Esophagus squamous epithelium (tissue), 5 donors: ENCODE results near the gene GRIN2C. TPM values are rescaled to one million over a fixed set of nuclear protein-coding genes. Genes with fewer than 3 reads are reported as not detected.

Experiments
- DNase-seq: peaks from one replicate; lab custom pipeline; 2025; lab: John Stamatoyannopoulos, UW
- H3K27ac ChIP-seq, 4 donors: fragments of 200-600 bp; sonication (generic); one replicate each; pipeline ENCODE4 v1.5.1; 2016 to 2019; ENCODE audit warnings: mild to moderate bottlenecking in 1 of 4
- H3K27me3 ChIP-seq, 4 donors: fragments of 200-600 bp; sonication (generic); 1 replicate in 3 of 4; 2 replicates in 1 of 4; pipeline versions ENCODE4 v1.5.1 to v1.6.0; 2017 to 2021; ENCODE audit warnings: antibody characterized with exemption in 1 of 4
- H3K36me3 ChIP-seq, 3 donors: fragments of 200-600 bp; sonication (generic); one replicate each; pipeline ENCODE4 v1.5.1; 2016 to 2019
- H3K4me1 ChIP-seq, 3 donors: fragments of 200-600 bp; sonication (generic); one replicate each; pipeline ENCODE4 v1.5.1; 2017 to 2019
- H3K4me3 ChIP-seq, 4 donors: fragments of 200-600 bp; sonication (generic); 1 replicate in 3 of 4; 2 replicates in 1 of 4; pipeline ENCODE4 v1.5.1; 2016 to 2019; ENCODE audit warnings: mild to moderate bottlenecking in 2 of 4, moderate library complexity in 1 of 4
- H3K9me3 ChIP-seq, 3 donors: fragments of 200-600 bp; sonication (generic); one replicate each; pipeline ENCODE4 v1.5.1; 2016 to 2019
- CTCF ChIP-seq, 6 experiments: fragments of 450-650 bp in 4 of 6; fragments of 200-600 bp in 2 of 6; sonication (generic) in 2 of 6; IDR thresholded peaks; one replicate each; pipeline ENCODE4 v1.5.1; 2016 to 2019; ENCODE audit warnings: antibody characterized with exemption in 6 of 6, mild to moderate bottlenecking in 4 of 6, moderate library complexity in 4 of 6
- POLR2A ChIP-seq, 4 donors: fragments of 450-650 bp; IDR thresholded peaks; one replicate each; pipeline ENCODE4 v1.6.1; 2017; ENCODE audit warnings: antibody characterized with exemption in 4 of 4, mild to moderate bottlenecking in 4 of 4, moderate library complexity in 3 of 4
- WGBS, 2 donors: methylation state at CpG; one replicate each; pipeline ENCODE4 v1.1.5; 2018; 5-methylcytosine and 5-hydroxymethylcytosine counted together
- intact Hi-C: fragments of 100-400 bp; cut with DNase I; formaldehyde crosslinking; loops from one replicate; pipeline ENCODE4 v1.15.0; 2022
- total RNA-seq, 4 donors: library from RNA; depleted of rRNA; stranded (reverse); fragments of >200 nt; gene quantifications; one replicate each; pipeline ENCODE4 v1.1.0, GENCODE V29; 2016
- donor health status: DM: yes; HTN: yes; CAD: no.

GRIN2C gene
- total RNA-seq, 4 donors from 2014 or later: 0.13 to 4.6 (median 0.19) TPM; not detected in 1

- Histone ChIP-seq H3K36me3 (no peaks in the 10 kb centered on the region), H3K4me1 (peaks cover 3 to 13% (median 8%) of the 10 kb centered on the region in 3 donors), H3K4me3 (no peak overlapping the region), H3K27me3 (peaks cover 14 to 68% (median 15%) of the 10 kb centered on the region in 4 donors), H3K9me3 (no peaks in the 10 kb centered on the region), H3K27ac (no peak overlapping the region)
- intact Hi-C loops: no loop called here
- 53 to 59% methylated on average over 3 of the region's 3 CpGs for WGBS, 2 donors
- TF ChIP-seq CTCF (IDR thresholded peaks at IDR 0.05) (no peak), POLR2A (IDR thresholded peaks at IDR 0.05) (no peak)
- DNase-seq: no peak
Measured at GRCh38 chr17:74850914-74851313, 8.8 kb downstream of the GRIN2C start.

GRCh38 chr17:74850310-74850709 is 9.4 kb downstream of the GRIN2C start:
- Histone ChIP-seq H3K4me1 (peaks cover 3 to 13% (median 8%) of the 10 kb centered on the region in 3 donors), H3K27ac (no peak overlapping the region), H3K4me3 (no peak overlapping the region), H3K36me3 (no peaks in the 10 kb centered on the region), H3K27me3 (peaks cover 14 to 62% (median 15%) of the 10 kb centered on the region in 4 donors), H3K9me3 (no peaks in the 10 kb centered on the region)
- TF ChIP-seq POLR2A (IDR thresholded peaks at IDR 0.05): no peak
- no peak for TF ChIP-seq CTCF (IDR thresholded peaks at IDR 0.05)
- 100% methylated on average over 1 of the region's 17 CpGs; no CpG with 5 or more reads in 1 of the 2 donors for WGBS, 2 donors
- intact Hi-C loops: no loop called here
- DNase-seq: no peak

- H3K4me1 ChIP-seq: peaks cover 3 to 13% (median 8%) of the 10 kb centered on the region in 3 donors
- TF ChIP-seq POLR2A (IDR thresholded peaks at IDR 0.05) (no peak), CTCF (IDR thresholded peaks at IDR 0.05) (no peak)
- no peak overlapping the region for H3K27ac ChIP-seq
- H3K36me3 ChIP-seq: no peaks in the 10 kb centered on the region
- H3K27me3 ChIP-seq: peaks cover 6 to 51% (median 14%) of the 10 kb centered on the region in 4 donors
- no peak for DNase-seq
- H3K9me3 ChIP-seq: no peaks in the 10 kb centered on the region
- intact Hi-C loops: no loop called here
- WGBS, 2 donors: 60 to 68% methylated on average over 8 to 9 of the region's 9 CpGs
- H3K4me3 ChIP-seq: no peak overlapping the region
Measured at GRCh38 chr17:74848656-74849399, 10.9 kb downstream of the GRIN2C start.

GRCh38 chr17:74846621-74847020 is 13.1 kb downstream of the GRIN2C start:
- no peaks in the 10 kb centered on the region for H3K9me3 ChIP-seq

More at GRCh38 chr17:74846621-74847020, 13.1 kb downstream of the GRIN2C start:
- H3K4me3 ChIP-seq: no peak overlapping the region
- H3K36me3 ChIP-seq: no peaks in the 10 kb centered on the region
- peaks cover 0 to 50% (median under 1%) of the 10 kb centered on the region in 4 donors for H3K27me3 ChIP-seq
- TF ChIP-seq POLR2A (IDR thresholded peaks at IDR 0.05): no peak
- TF ChIP-seq CTCF (IDR thresholded peaks at IDR 0.05): no peak
- DNase-seq: no peak
- WGBS, 2 donors: no CpG with 5 or more reads among the region's 16 CpGs
- no peak overlapping the region for H3K27ac ChIP-seq
- intact Hi-C loops: no loop called here
- peaks cover 6 to 19% (median 14%) of the 10 kb centered on the region in 3 donors for H3K4me1 ChIP-seq
